Esophagus squamous epithelium (tissue), 4 donors: ENCODE measurements around the gene NSD2.

Experiments used
- CTCF ChIP-seq, 6 experiments: fragments of 450-650 bp in 4 of 6; fragments of 200-600 bp in 2 of 6; sonication (generic) in 2 of 6; IDR thresholded peaks; one replicate each; pipeline ENCODE4 v1.5.1; 2016 to 2019; ENCODE audit warnings: antibody characterized with exemption in 6 of 6, mild to moderate bottlenecking in 4 of 6, moderate library complexity in 4 of 6
- POLR2A ChIP-seq, 4 donors: fragments of 450-650 bp; IDR thresholded peaks; one replicate each; pipeline ENCODE4 v1.6.1; 2017; ENCODE audit warnings: antibody characterized with exemption in 4 of 4, mild to moderate bottlenecking in 4 of 4, moderate library complexity in 3 of 4

- TF ChIP-seq CTCF (IDR thresholded peaks at IDR 0.05) (no peak), POLR2A (IDR thresholded peaks at IDR 0.05) (no peak)
Measured at GRCh38 chr4:1841887-1842210, 29.3 kb upstream of the NSD2 start.
